Heart right ventricle (tissue), 16 donors: Measurements from ENCODE around the gene BPIFB3. TPM values are rescaled to one million over a fixed set of nuclear protein-coding genes. Genes with fewer than 3 reads are reported as not detected.
A peak's percentile ranks its signal among the peaks of the same experiment; 100 is the strongest.

Experiments used
- ATAC-seq, 8 donors: fragments of 200-7000 bp; cut with Tn5 transposase; one replicate each; pipeline ENCODE4 v1.9.1; 2020; ENCODE audit warnings: mild to moderate bottlenecking in 8 of 8, moderate library complexity in 8 of 8, moderate number of reproducible peaks in 1 of 8
- DNase-seq, 2 donors: peaks; one replicate each; pipeline ENCODE4 v3.0.0-alpha.2; 2020
- H3K27ac ChIP-seq, 10 donors: fragments of 200-600 bp; sonication (generic) in 2 of 10; one replicate each; pipeline versions ENCODE4 v1.5.0 to v1.8.0; 2020 to 2022; ENCODE audit warnings: mild to moderate bottlenecking in 3 of 10
- H3K27me3 ChIP-seq, 7 donors: fragments of 200-600 bp; one replicate each; pipeline ENCODE4 v1.8.0; 2021 to 2022; ENCODE audit warnings: mild to moderate bottlenecking in 2 of 7
- H3K36me3 ChIP-seq, 9 donors: fragments of 200-600 bp; sonication (generic) in 1 of 9; one replicate each; pipeline versions ENCODE4 v1.5.0 to v1.8.0; 2020 to 2022; ENCODE audit warnings: mild to moderate bottlenecking in 2 of 9
- H3K4me1 ChIP-seq, 9 donors: fragments of 200-600 bp; sonication (generic) in 1 of 9; one replicate each; pipeline versions ENCODE4 v1.5.0 to v1.8.0; 2020 to 2022; ENCODE audit warnings: mild to moderate bottlenecking in 4 of 9
- H3K4me3 ChIP-seq, 10 donors: fragments of 200-600 bp; sonication (generic) in 2 of 10; one replicate each; pipeline versions ENCODE4 v1.5.0 to v1.8.0; 2020 to 2022; ENCODE audit warnings: mild to moderate bottlenecking in 7 of 10, moderate library complexity in 2 of 10
- H3K9me3 ChIP-seq, 11 donors: fragments of 200-600 bp in 10 of 11; sonication (generic) in 2 of 11; one replicate each; pipeline versions ENCODE4 v1.5.0 to v1.8.0; 2013 to 2022; ENCODE audit warnings: mild to moderate bottlenecking in 2 of 11, control low read depth in 1 of 11, moderate library complexity in 1 of 11
- CTCF ChIP-seq, 9 donors: fragments of 200-600 bp; sonication (generic) in 2 of 9; IDR thresholded peaks; one replicate each; pipeline versions ENCODE4 v1.5.0 to v1.8.0; 2021 to 2022; ENCODE audit warnings: antibody characterized with exemption in 9 of 9, mild to moderate bottlenecking in 5 of 9, moderate library complexity in 1 of 9
- WGBS, 2 donors: extraction: QIAGEN DNeasy Blood & Tissue Kit; methylation state at CpG; one replicate each; pipeline ENCODE4 v1.1.7; 2013; ENCODE audit warnings: inconsistent platforms in 1 of 2; 5-methylcytosine and 5-hydroxymethylcytosine counted together
- intact Hi-C, 10 donors: fragments of 100-400 bp; cut with DNase I; formaldehyde crosslinking; loops; one replicate each; pipeline versions ENCODE4 v1.11.1 to v1.14.2; 2022
- long read RNA-seq, 3 donors: library from polyadenylated mRNA; unstranded; transcript quantifications; one replicate each; pipeline ENCODE4 v2.0.0, GENCODE V29; 2020 to 2021
- polyA plus RNA-seq, 2 donors: library from polyadenylated mRNA; stranded (reverse); fragments of 200-250 nt; gene quantifications; one replicate each; pipeline ENCODE4 v1.2.3, GENCODE V29; 2013
- total RNA-seq, 10 donors: library from RNA; stranded (reverse); fragmentation: NEBNext Ultra II Directional in 3 of 10; extraction: Animal tissue kit (Norgen Biotek cat#: 25700) in 3 of 10; gene quantifications; one replicate each; pipeline versions ENCODE4 v1.2.1 to v1.2.4, GENCODE V29; 2021 to 2023
- donor health status: Arrhythmogenic right ventricular cardiomyopathy.
- donor health status: ischemic (EF 13 %, LVEDD 7.1; RV severe dilation, severe dysfunction).
- donor health status: healthy with polysubstance abuse.
- donor health status: DM: no; HTN: yes; CAD: no.
- donor health status: DM: no; HTN: no; CAD: no.
- donor health status: ischemic (EF 25% LVEDD 6.9; RV normal size, moderate dysfunction).
- donor health status: ischemic (EF 25% LVEDD 5.7; RV mildly dilated, moderate dysfunction).
- donor health status: healthy.
- donor health status: DM: yes; HTN: yes; CAD: no.
- donor health status: Ischemic cardiomyopathy.
- donor health status: ischemic (EF 35%, LVEDD 5.7; RV mildly dilated, moderate dysfunction).
- donor health status: nonischemic (EF 11% LVEDD 7.7; RV severe dilation, severe dysfunction).
- donor health status: DM: yes; HTN: yes; CAD: no.
- donor health status: PGD.
- donor health status: ischemic (EF 29% LVEDD 5.4; RV normal size, mild dysfunction).
- donor health status: nonischemic (EF 23%, LVEDD 6.1; RV moderate dilation, normal function).

BPIFB3 gene
- not detected for total RNA-seq
- polyA plus RNA-seq: not detected
- long read RNA-seq, donor 1: 0 reads
- long read RNA-seq, donor 2: 0 reads
- long read RNA-seq, donor 3: 0 reads

GRCh38 chr20:33053291-33054106, at the start of gene BPIFB3:
TSS of gene BPIFB3 (plus strand) at chr20:33053903. CDS start at chr20:33055436, 1,533 bp downstream.
- H3K27me3 ChIP-seq: peaks cover 0 to 20% (median 0%) of the 10 kb centered on the region in 7 donors
- 80 to 82% methylated on average over 25 of the region's 25 CpGs for WGBS, 2 donors
- H3K36me3 ChIP-seq: no peaks in the 10 kb centered on the region
- H3K27ac ChIP-seq: no peak within 1 kb of the TSS
- ATAC-seq (no peak), DNase-seq (no peak)
- H3K9me3 ChIP-seq: no peaks in the 10 kb centered on the region
- no peaks in the 10 kb centered on the region for H3K4me1 ChIP-seq
- intact Hi-C loops: loop anchor here in 1 of 10 donors (10.0 kb wide), 1 partner anchor 669 kb away; no protein-coding TSS in a partner anchor
- TF ChIP-seq CTCF (IDR thresholded peaks at IDR 0.05): no peak
- no peak within 1 kb of the TSS for H3K4me3 ChIP-seq

GRCh38 chr20:33004141-33004751, 49.5 kb upstream of the BPIFB3 start, which contains the start of gene SUN5:
TSS of gene SUN5 (minus strand) at chr20:33004433. CDS start at chr20:33004340, 93 bp downstream.
- H3K36me3 ChIP-seq: no peaks in the 10 kb centered on the region
- no peak for ATAC-seq
- WGBS, 2 donors: 76 to 85% methylated on average over 6 of the region's 6 CpGs

GRCh38 chr20:33005132-33005566, 48.6 kb upstream of the BPIFB3 start:
- Histone ChIP-seq H3K9me3 (peaks cover 0 to 15% (median 0%) of the 10 kb centered on the region in 11 donors), H3K27me3 (no peaks in the 10 kb centered on the region), H3K36me3 (no peaks in the 10 kb centered on the region), H3K4me1 (no peaks in the 10 kb centered on the region), H3K27ac (no peak overlapping the region), H3K4me3 (no peak overlapping the region)
- TF ChIP-seq CTCF (IDR thresholded peaks at IDR 0.05): peak in 2 of 9 donors; percentile 36 to 52
- whole genome bisulfite sequencing, 2 donors: 51 to 54% methylated on average over 4 of the region's 4 CpGs
- ATAC-seq (no peak), DNase-seq (no peak)
- intact Hi-C loops: loop anchor here in 1 of 10 donors (10.0 kb wide), 1 partner anchor 100 kb away; no protein-coding TSS in a partner anchor

More at GRCh38 chr20:33004141-33004751, 49.5 kb upstream of the BPIFB3 start, which contains the start of gene SUN5:
- intact Hi-C loops: loop anchor here in 1 of 10 donors (10.0 kb wide), 1 partner anchor 99 kb away; no protein-coding TSS in a partner anchor
- no peak for TF ChIP-seq CTCF (IDR thresholded peaks at IDR 0.05)
- Histone ChIP-seq H3K27ac (no peak within 1 kb of the TSS), H3K9me3 (peaks cover 0 to 15% (median 0%) of the 10 kb centered on the region in 11 donors), H3K4me1 (peaks cover 0 to 5% (median 0%) of the 10 kb centered on the region in 9 donors), H3K27me3 (no peaks in the 10 kb centered on the region), H3K4me3 (no peak within 1 kb of the TSS)
- DNase-seq: no peak
